SK-N-SH treated with all-trans-retinoic acid at 6 μM for 48 hours (cell line): ENCODE results near the gene APOH.

Source experiments
- ARNTL ChIP-seq: fragments of 450-650 bp; formaldehyde crosslinking; IDR thresholded peaks from 2 replicates; pipeline ENCODE4 v1.5.0; 2020; ENCODE audit warnings: low read depth, mild to moderate bottlenecking, moderate library complexity, borderline replicate concordance
- TCF4 ChIP-seq: fragments of 250-450 bp; sonication (Bioruptor Pico); IDR thresholded peaks from 2 replicates; pipeline ENCODE4 v1.8.0; 2021; ENCODE audit warnings: mild to moderate bottlenecking, moderate library complexity, borderline replicate concordance
- ZC3H10 ChIP-seq: fragments of 250-450 bp; sonication (Bioruptor Pico); IDR thresholded peaks from 2 replicates; pipeline ENCODE4 v1.5.1; 2021; ENCODE audit warnings: mild to moderate bottlenecking, moderate library complexity
- ZFP3 ChIP-seq: fragments of 250-450 bp; sonication (Bioruptor Pico); IDR thresholded peaks from 2 replicates; pipeline ENCODE4 v1.5.0; 2020; ENCODE audit warnings: mild to moderate bottlenecking, moderate library complexity
- ZFP30 ChIP-seq: fragments of 450-650 bp; formaldehyde crosslinking; IDR thresholded peaks from 2 replicates; pipeline ENCODE4 v1.5.0; 2022; ENCODE audit warnings: mild to moderate bottlenecking, moderate library complexity
- TF ChIP-seq, protein P1 (sequence below): fragments of 250-450 bp; sonication (Bioruptor Pico); IDR thresholded peaks from 2 replicates; pipeline ENCODE4 v1.5.0; 2020; ENCODE audit warnings: mild to moderate bottlenecking, moderate library complexity

GRCh38 chr17:66191593-66192377, 37.4 kb downstream of the APOH start, which contains the start of gene CEP112:
- no peak for TF ChIP-seq TCF4 (CRISPR knock-in tag)
- TF ChIP-seq ZFP3 = no peak
- no peak for TF ChIP-seq ARNTL (CRISPR knock-in tag)
- TF ChIP-seq, protein P1, sequence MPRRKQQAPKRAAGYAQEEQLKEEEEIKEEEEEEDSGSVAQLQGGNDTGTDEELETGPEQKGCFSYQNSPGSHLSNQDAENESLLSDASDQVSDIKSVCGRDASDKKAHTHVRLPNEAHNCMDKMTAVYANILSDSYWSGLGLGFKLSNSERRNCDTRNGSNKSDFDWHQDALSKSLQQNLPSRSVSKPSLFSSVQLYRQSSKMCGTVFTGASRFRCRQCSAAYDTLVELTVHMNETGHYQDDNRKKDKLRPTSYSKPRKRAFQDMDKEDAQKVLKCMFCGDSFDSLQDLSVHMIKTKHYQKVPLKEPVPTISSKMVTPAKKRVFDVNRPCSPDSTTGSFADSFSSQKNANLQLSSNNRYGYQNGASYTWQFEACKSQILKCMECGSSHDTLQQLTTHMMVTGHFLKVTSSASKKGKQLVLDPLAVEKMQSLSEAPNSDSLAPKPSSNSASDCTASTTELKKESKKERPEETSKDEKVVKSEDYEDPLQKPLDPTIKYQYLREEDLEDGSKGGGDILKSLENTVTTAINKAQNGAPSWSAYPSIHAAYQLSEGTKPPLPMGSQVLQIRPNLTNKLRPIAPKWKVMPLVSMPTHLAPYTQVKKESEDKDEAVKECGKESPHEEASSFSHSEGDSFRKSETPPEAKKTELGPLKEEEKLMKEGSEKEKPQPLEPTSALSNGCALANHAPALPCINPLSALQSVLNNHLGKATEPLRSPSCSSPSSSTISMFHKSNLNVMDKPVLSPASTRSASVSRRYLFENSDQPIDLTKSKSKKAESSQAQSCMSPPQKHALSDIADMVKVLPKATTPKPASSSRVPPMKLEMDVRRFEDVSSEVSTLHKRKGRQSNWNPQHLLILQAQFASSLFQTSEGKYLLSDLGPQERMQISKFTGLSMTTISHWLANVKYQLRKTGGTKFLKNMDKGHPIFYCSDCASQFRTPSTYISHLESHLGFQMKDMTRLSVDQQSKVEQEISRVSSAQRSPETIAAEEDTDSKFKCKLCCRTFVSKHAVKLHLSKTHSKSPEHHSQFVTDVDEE (CRISPR knock-in tag) = no peak
- TF ChIP-seq ZC3H10 (CRISPR knock-in tag) = no peak
- TF ChIP-seq ZFP30 (CRISPR knock-in tag) = no peak
